ENCODE data around the gene HMOX2.
A peak's percentile ranks its signal among the peaks of the same experiment; 100 is the strongest.

The HMOX2 gene, protein sequence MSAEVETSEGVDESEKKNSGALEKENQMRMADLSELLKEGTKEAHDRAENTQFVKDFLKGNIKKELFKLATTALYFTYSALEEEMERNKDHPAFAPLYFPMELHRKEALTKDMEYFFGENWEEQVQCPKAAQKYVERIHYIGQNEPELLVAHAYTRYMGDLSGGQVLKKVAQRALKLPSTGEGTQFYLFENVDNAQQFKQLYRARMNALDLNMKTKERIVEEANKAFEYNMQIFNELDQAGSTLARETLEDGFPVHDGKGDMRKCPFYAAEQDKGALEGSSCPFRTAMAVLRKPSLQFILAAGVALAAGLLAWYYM

DNA sequence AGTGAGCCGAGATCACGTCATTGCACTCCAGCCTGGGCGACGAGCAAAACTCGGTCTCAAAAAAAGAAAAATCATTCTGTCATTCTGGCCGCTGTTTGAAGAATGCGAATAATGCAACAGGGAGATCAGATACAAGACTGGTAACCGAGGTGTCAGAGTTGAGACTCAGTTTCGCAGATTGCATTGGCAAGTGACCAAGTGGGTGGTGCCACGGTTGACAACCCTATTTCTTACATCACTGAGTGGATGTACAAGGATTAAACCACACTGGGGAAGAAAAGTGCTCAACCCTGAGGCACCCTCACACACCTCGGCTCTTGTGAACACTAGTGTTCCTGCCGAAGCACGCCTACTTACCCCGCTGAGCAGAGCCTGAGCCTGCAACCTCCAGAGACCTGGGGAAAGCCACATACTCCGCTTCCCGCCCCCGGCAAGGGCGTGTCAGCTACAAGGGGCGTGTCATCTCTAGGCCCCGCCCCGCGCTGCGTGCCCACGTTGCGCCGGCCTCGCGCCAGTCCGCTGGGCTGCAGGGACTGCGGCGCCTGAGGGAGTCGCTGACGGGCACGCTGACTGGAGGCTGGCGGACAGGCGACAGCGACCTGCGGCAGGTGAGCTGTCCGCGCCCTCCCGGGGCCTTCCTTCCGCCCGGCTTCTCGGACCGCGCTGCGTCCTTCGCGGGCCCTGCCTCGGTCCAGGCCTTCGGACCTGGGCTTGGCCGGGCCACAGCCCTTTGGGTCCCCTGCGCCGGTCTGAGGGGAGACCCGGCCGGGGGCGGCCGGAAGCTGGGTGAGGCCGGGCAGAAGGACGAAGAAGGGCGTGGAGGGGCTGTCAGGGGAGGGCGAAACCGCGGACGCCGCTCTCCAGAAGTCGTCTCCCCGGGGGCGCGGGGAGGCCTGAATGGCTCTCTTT is at the start of gene HMOX2:
Gene HMOX2, plus strand, starts transcription at position 519 of the 909 bp plus-strand sequence. CDS start 29,127 bp downstream, outside the sequence.
- peak; percentile 80 to 92 (median 88) for DNase-seq (ENCODE audit: low read depth in 4 of 4, low spot score in 1 of 4)

- no peak for DNase-seq (ENCODE audit: low read depth in 4 of 4, low spot score in 1 of 4)
These were observed 49.4 kb upstream of the HMOX2 start for GRCh38 chr16:4426722-4427372.

DNA sequence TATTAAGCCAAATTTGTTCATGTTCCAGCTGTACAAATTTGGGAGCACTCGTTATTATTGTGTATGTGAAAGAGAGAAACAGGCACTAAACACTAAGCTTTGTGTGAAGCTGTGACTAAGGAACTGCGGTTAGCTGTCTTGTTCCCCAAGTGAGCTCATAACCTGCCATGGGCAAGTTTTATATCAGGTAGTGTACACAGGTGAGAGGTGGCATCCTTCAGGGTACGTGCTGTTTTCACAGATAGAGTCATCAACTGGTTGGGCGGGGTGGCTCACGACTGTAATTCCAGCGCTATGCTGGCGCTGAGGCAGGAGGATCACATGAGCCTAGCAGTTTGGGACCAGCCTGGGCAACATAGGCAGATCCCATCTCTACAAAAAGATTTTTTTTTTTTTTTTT is 47.7 kb upstream of the HMOX2 start:
- DNase-seq (ENCODE audit: low read depth in 4 of 4, low spot score in 1 of 4) = no peak

GRCh38 chr16:4431023-4431422 is 45.2 kb upstream of the HMOX2 start:
- no peak for DNase-seq (ENCODE audit: low read depth in 4 of 4, low spot score in 1 of 4)

DNA sequence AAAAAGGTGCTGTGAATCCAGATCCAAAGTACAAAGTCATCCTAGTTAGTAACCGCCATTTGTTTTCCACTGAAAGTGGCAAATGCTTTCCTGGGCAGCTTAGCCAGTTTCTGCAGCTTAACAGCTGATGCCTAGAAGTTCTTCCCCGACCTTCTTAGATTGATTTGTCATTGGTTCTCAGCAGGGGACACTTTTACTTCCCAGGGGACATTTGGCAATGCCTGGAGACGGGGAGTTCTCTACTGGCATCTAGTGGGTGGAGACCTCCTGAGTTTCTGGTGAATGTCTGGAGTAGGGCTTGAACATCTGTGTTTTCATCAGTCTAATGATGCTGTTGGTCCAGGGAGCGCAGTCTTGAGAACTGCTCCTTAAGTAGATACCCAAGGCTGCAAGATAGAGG is 43.0 kb upstream of the HMOX2 start:
- DNase-seq (ENCODE audit: low read depth in 4 of 4, low spot score in 1 of 4) = no peak

- DNase-seq (ENCODE audit: low read depth in 4 of 4, low spot score in 1 of 4) = no peak
These were observed 42.0 kb upstream of the HMOX2 start for GRCh38 chr16:4433914-4434787.

DNA sequence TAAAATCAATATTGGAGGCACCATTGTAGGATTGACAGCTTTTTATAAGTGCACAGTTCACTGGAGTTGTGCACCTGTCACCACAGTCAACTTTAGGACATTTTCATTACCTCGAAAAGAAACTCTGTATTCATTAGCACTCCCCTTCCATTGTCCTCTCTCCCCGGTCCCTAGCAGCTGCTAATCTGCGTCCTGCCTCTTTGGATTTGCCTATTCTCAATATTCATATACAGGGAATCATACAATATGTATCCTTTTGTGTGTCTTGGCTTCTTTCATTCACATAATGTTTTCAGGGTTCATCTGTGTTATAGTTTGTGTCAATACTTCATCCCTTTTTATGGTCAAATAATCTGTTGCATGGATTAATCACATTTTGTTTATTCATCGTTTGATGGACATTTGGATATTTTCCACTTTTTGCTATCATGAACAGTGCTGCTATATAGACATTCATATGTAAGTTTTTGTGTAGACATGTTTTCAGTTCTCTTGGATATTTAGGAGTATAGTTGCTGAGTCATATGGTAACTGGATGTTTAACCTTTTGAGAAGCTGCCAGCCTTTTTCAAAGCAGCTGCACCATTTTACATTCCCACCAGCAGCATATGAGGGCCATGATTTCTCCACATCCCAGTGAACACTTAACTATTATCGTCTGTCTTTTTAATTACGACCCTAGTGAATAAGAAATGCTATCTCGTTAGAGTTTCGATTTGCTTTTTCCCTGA is 40.7 kb upstream of the HMOX2 start:
- no peak for DNase-seq (ENCODE audit: low read depth in 4 of 4, low spot score in 1 of 4)

GRCh38 chr16:4437366-4437765 is 38.8 kb upstream of the HMOX2 start:
- no peak for DNase-seq (ENCODE audit: low read depth in 4 of 4, low spot score in 1 of 4)

DNA sequence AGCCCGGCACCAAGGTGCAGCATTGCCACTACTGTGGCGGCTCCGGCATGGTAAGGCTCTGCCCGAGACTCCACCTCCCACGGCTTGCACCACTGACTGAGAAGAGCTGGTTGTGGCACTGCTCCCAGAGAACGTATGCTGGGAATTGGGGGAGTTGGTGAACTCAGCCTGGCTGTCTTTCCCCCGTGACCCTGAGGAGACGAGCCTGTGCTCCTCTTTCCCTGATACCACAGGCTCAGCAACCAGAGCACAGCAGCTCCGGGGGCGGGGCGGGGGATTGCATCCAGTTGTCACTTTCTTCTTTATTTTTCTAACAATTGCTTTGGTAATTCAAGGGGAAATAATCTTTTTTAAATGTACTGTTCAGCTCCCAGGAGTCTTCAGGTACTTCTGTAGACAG is 33.8 kb upstream of the HMOX2 start:
- no peak for DNase-seq (ENCODE audit: low read depth in 4 of 4, low spot score in 1 of 4)

- no peak for DNase-seq (ENCODE audit: low read depth in 4 of 4, low spot score in 1 of 4)
These were observed 32.9 kb upstream of the HMOX2 start for GRCh38 chr16:4443271-4443670.

DNA sequence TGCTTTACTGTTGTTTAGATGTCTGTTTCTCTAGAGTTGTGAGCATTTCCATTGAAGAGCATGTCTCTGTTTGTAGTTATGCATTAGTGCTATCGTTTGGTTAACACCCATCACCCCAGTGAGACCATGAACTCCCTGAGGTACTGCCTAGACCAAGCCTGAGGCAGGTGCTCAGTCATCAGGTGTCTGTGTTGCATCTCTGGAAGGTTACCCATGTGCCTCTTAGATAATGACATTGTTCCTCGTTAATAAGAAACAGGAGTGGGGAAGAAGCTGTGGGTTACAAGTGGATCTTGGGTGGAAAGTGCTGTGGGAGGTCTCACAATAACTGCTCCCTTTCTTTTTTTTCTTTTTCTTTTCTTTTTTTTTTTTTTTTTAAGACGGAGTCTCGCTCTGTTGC is 32.2 kb upstream of the HMOX2 start:
- DNase-seq (ENCODE audit: low read depth in 4 of 4, low spot score in 1 of 4) = no peak

DNA sequence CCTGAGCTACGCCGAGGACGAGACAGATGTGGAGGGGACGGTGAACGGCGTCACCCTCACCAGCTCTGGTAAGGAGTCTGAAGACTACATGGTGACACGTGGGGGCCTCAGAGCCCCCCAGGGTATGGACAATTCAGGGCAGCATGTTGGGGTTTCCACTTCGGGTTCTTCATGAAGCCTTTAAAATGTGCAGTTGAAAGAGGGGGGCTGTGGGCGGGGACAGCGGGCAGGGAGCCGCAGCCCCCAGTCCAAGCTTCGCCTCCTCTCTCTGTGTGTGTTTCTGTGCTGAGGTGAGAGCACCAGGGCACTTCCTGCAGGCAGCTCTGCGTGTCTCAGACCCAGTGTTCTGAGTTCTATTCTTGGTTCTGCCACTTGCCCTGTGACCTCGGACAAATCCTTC is 25.8 kb upstream of the HMOX2 start:
- DNase-seq (ENCODE audit: low read depth in 4 of 4, low spot score in 1 of 4) = no peak

- DNase-seq (ENCODE audit: low read depth in 4 of 4, low spot score in 1 of 4) = no peak
These were observed 25.2 kb upstream of the HMOX2 start for GRCh38 chr16:4450931-4451519.

GRCh38 chr16:4452674-4453073 is 23.5 kb upstream of the HMOX2 start:
- DNase-seq (ENCODE audit: low read depth in 4 of 4, low spot score in 1 of 4) = no peak

DNA sequence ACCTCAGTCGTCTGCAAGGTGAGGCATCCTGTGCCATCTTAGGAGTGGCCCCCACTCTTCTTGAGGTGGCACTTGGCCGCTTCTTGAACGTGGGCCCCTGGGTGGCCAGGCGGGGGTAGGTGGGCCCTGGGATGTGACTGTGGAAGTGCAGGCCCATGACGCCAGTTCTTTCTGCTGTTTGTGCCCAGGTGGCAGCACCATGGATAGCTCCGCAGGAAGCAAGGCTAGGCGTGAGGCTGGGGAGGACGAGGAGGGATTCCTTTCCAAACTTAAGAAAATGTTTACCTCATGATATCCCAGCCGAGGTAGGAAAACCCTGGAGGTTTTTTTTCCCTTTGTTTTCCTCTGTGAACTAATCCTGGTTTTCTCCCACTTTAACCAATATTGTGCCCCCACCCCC is 21.6 kb upstream of the HMOX2 start:
- no peak for DNase-seq (ENCODE audit: low read depth in 4 of 4, low spot score in 1 of 4)

GRCh38 chr16:4455081-4455480 is 21.1 kb upstream of the HMOX2 start:
- no peak for DNase-seq (ENCODE audit: low read depth in 4 of 4, low spot score in 1 of 4)

DNA sequence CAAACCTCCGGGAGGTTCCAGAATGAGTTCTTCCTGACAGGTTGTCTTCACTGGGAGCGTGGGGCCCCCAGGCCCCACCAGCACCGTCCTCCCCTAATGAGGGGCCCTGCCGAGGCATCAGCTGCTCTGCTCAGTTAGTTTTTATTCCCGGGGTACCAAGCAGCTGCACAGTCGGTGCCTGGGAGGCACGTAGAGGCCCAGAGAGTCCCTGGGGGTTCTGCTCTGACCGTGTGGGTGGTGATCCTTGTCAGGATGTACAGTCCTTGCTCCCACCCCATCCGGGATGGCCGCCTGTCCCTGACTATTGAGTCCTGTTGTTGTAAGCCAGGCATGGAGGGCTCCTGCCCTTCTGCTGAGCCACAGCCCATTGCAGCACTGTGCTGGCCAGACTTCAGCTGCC is 20.2 kb upstream of the HMOX2 start:
- DNase-seq (ENCODE audit: low read depth in 4 of 4, low spot score in 1 of 4) = no peak

GRCh38 chr16:4460936-4461249 is 15.3 kb upstream of the HMOX2 start:
- no peak for DNase-seq (ENCODE audit: low read depth in 4 of 4, low spot score in 1 of 4)

DNA sequence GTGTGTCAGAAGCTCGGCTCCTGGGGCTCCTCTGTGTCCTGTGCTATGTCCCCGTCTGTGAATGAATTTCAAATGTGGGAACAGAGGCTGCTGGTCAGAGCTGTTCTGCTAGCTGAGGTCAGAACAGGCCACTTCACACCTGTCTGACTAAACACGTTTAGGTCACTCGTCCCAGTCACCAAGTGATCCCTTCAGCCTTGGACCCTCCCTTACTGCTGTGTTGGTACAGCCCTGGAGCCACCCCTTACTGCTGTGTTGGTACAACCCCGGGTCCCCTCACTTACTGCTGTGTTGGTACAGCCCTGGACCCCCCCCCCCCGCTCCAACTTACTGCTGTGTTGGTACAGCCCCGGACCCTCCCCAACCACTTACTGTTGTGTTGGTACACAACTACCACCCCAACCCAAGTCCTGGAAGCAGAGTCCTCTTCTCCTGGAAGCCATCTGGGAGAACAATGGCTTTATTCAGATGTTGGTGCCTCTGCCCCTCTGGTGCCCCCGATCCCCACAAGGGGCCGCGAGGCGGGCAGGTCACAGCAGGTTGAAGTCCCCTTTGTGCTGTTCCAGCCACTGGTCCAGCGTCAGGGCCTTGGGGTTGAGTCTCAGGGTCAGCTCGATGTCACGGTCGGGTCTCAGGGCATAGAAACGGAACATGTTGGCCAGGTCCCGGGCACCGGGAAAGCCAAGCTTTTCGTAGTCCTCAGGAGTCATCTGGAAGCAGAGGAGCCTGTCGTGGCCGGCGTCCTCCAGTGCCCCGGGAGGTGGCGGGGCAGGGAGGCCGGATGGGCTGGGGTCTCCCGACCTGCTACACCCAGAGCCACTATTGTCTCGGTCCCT is 14.7 kb upstream of the HMOX2 start:
- no peak for DNase-seq (ENCODE audit: low read depth in 4 of 4, low spot score in 1 of 4)

Measured in stimulated activated CD4-positive, alpha-beta T cell treated with anti-CD3 and anti-CD28 coated beads, Interleukin-1b, Interleukin-23, amount 100 ng/mL, for 24 hours (primary cell).